ENCODE data around the gene SORCS1.

The SORCS1 gene

DNA sequence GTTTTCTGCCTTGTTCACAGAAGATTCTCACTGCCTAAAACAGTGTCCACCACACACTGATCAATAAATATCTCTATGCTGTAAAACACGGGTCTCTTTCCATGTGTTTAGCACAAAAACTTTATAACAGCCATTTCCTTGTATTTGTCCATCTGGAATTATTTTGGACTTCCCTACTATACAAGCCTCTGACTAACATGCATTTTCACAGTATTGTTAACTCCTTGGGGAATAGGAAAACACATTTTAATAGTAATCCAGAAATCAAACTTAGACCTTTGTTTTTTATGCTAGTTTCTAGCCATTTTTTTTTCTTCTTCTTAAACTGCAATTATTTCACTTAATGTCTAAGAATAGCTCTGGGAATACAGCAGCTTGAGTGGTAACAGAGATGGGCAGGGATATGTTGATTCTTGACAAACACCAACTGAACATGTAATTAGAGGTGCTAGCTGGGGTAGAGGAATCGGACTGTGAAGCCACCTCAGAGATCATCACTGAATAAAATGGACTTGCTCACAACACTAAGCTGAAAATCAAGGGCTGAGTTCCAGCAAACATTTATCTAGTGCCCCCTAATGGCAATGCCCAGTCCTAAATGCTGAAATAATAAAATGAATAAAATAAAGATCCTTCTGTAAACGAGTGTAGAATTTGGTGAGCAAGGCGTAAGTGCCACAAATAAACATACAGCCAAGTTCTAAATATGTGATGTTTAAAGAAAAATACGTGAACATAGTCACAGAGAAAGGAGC, 593.1 kb downstream of the SORCS1 start:
- no peak overlapping the region for H2AFZ ChIP-seq (ENCODE audit: low read depth, low read length, severe bottlenecking)
- TF ChIP-seq, protein P1, sequence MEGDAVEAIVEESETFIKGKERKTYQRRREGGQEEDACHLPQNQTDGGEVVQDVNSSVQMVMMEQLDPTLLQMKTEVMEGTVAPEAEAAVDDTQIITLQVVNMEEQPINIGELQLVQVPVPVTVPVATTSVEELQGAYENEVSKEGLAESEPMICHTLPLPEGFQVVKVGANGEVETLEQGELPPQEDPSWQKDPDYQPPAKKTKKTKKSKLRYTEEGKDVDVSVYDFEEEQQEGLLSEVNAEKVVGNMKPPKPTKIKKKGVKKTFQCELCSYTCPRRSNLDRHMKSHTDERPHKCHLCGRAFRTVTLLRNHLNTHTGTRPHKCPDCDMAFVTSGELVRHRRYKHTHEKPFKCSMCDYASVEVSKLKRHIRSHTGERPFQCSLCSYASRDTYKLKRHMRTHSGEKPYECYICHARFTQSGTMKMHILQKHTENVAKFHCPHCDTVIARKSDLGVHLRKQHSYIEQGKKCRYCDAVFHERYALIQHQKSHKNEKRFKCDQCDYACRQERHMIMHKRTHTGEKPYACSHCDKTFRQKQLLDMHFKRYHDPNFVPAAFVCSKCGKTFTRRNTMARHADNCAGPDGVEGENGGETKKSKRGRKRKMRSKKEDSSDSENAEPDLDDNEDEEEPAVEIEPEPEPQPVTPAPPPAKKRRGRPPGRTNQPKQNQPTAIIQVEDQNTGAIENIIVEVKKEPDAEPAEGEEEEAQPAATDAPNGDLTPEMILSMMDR (IDR thresholded peaks at IDR 0.05; ENCODE audit: insufficient read depth, low read length, poor library complexity, severe bottlenecking): peak; percentile 14
- no peak for TF ChIP-seq EZH2phosphoT487 (conservative IDR thresholded peaks at IDR 0.05; ENCODE audit: low read length)
- H3K9ac ChIP-seq (ENCODE audit: low read length): no peak overlapping the region
- no peak overlapping the region for H3K4me3 ChIP-seq (ENCODE audit: insufficient read depth, low read length, poor library complexity, severe bottlenecking)
- H3K27ac ChIP-seq (ENCODE audit: low read depth, low read length): no peak overlapping the region
- H3K4me2 ChIP-seq (ENCODE audit: low read depth, low read length, poor library complexity, severe bottlenecking): no peak overlapping the region
- no peaks in the 10 kb centered on the region for H3K36me3 ChIP-seq (ENCODE audit: low read length)
- no peaks in the 10 kb centered on the region for H4K20me1 ChIP-seq (ENCODE audit: low read depth, low read length)
- no peaks in the 10 kb centered on the region for H3K79me2 ChIP-seq (ENCODE audit: insufficient read depth, low read length)
- no peaks in the 10 kb centered on the region for H3K9me3 ChIP-seq (ENCODE audit: insufficient read depth, low read length)
- H3K9me2 ChIP-seq (replicated peaks; ENCODE audit: insufficient read depth, low read length): no peaks in the 10 kb centered on the region
- no peaks in the 10 kb centered on the region for H3K27me3 ChIP-seq (ENCODE audit: low read length)
- H3F3A ChIP-seq (ENCODE audit: insufficient read depth): no peaks in the 10 kb centered on the region

DNA sequence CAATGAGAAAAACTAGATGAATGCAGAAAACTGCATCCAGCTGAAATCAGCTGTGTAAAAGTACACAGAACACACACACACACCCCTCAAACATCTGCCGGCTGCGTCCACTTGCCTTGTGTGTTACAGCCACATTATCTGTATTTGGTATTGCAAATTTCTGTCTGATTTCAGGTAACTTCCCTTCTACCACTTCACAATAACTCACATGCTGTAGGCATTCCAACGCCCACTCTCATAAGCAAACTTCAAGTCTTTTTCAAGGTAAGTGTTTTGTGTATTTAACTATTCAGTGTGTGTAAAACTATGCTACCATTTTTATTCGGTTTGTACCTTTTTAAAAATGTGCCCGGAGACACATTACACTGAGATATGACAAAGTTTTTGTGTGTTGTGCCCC, 594.2 kb downstream of the SORCS1 start:
- no peak overlapping the region for H3K4me3 ChIP-seq (ENCODE audit: insufficient read depth, low read length, poor library complexity, severe bottlenecking)
- H3K9ac ChIP-seq (ENCODE audit: low read length): no peak overlapping the region
- H2AFZ ChIP-seq (ENCODE audit: low read depth, low read length, severe bottlenecking): no peak overlapping the region
- H4K20me1 ChIP-seq (ENCODE audit: low read depth, low read length): no peaks in the 10 kb centered on the region
- no peaks in the 10 kb centered on the region for H3K79me2 ChIP-seq (ENCODE audit: insufficient read depth, low read length)
- no peak overlapping the region for H3K4me2 ChIP-seq (ENCODE audit: low read depth, low read length, poor library complexity, severe bottlenecking)
- H3K36me3 ChIP-seq (ENCODE audit: low read length): no peaks in the 10 kb centered on the region
- H3F3A ChIP-seq (ENCODE audit: insufficient read depth): no peaks in the 10 kb centered on the region
- no peaks in the 10 kb centered on the region for H3K9me2 ChIP-seq (replicated peaks; ENCODE audit: insufficient read depth, low read length)
- no peaks in the 10 kb centered on the region for H3K27me3 ChIP-seq (ENCODE audit: low read length)
- TF ChIP-seq EZH2phosphoT487 (conservative IDR thresholded peaks at IDR 0.05; ENCODE audit: low read length): no peak
- TF ChIP-seq, protein P1 (IDR thresholded peaks at IDR 0.05; ENCODE audit: insufficient read depth, low read length, poor library complexity, severe bottlenecking): no peak
- no peak overlapping the region for H3K27ac ChIP-seq (ENCODE audit: low read depth, low read length)
- no peaks in the 10 kb centered on the region for H3K9me3 ChIP-seq (ENCODE audit: insufficient read depth, low read length)

DNA sequence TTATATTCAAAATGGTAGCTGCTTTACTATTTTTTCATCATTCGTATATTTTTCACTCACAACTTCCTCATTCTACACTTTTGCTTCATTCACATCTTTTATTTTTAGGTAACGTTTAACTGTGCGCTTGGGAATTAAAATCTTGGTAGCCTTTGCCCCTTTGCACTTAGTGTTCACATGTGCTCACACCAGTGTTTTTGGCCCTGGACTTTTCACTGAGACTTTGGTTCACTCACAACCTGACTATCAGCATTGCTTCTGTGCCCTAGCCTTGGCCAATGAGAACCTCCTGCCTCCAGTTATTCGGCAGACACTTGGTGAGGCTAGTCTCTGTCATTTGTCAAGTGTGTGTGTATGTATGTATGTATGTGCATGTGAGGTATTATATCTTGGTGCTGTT, 596.9 kb downstream of the SORCS1 start:
- H3K9me2 ChIP-seq (replicated peaks; ENCODE audit: insufficient read depth, low read length): no peaks in the 10 kb centered on the region
- H3F3A ChIP-seq (ENCODE audit: insufficient read depth): no peaks in the 10 kb centered on the region
- no peaks in the 10 kb centered on the region for H3K9me3 ChIP-seq (ENCODE audit: insufficient read depth, low read length)
- H4K20me1 ChIP-seq (ENCODE audit: low read depth, low read length): no peaks in the 10 kb centered on the region
- no peak overlapping the region for H3K9ac ChIP-seq (ENCODE audit: low read length)
- no peak overlapping the region for H2AFZ ChIP-seq (ENCODE audit: low read depth, low read length, severe bottlenecking)
- H3K27ac ChIP-seq (ENCODE audit: low read depth, low read length): no peak overlapping the region
- no peak overlapping the region for H3K4me2 ChIP-seq (ENCODE audit: low read depth, low read length, poor library complexity, severe bottlenecking)
- no peaks in the 10 kb centered on the region for H3K79me2 ChIP-seq (ENCODE audit: insufficient read depth, low read length)
- TF ChIP-seq, protein P1 (IDR thresholded peaks at IDR 0.05; ENCODE audit: insufficient read depth, low read length, poor library complexity, severe bottlenecking): no peak
- no peak for TF ChIP-seq EZH2phosphoT487 (conservative IDR thresholded peaks at IDR 0.05; ENCODE audit: low read length)
- H3K27me3 ChIP-seq (ENCODE audit: low read length): no peaks in the 10 kb centered on the region
- H3K4me3 ChIP-seq (ENCODE audit: insufficient read depth, low read length, poor library complexity, severe bottlenecking): no peak overlapping the region
- no peaks in the 10 kb centered on the region for H3K36me3 ChIP-seq (ENCODE audit: low read length)
